Omental fat pad (tissue), 4 donors: Measurements from ENCODE around the gene NRTN. TPM values are rescaled to one million over a fixed set of nuclear protein-coding genes. Genes with fewer than 3 reads are reported as not detected.
A peak's percentile ranks its signal among the peaks of the same experiment; 100 is the strongest.
"Not testable (repeated sequence)": the region's sequence is repeated elsewhere in the genome, so short reads cannot be mapped to it uniquely, and the experiment has no call there.

Experiments
- ATAC-seq: fragments of 150-250 bp; one replicate; pipeline ENCODE4 v1.9.1; 2016; ENCODE audit warnings: mild to moderate bottlenecking, moderate library complexity; ENCODE audit not compliant: low FRiP score
- DNase-seq: peaks from one replicate; pipeline ENCODE4 v3.0.0-alpha.2; 2019; ENCODE audit warnings: low spot score
- CTCF ChIP-seq, 3 donors: fragments of 450-650 bp; IDR thresholded peaks; one replicate each; pipeline ENCODE4 v1.5.1; 2016 to 2017; ENCODE audit warnings: antibody characterized with exemption in 3 of 3, mild to moderate bottlenecking in 3 of 3, moderate library complexity in 2 of 3
- total RNA-seq, 4 donors: library from RNA; depleted of rRNA; stranded (reverse); fragments of >200 nt; gene quantifications; one replicate each; pipeline ENCODE4 v1.1.0, GENCODE V29; 2016

The NRTN gene
- total RNA-seq, 4 donors from 2014 or later = not detected

- DNase-seq (no peak), ATAC-seq (no peak)
- no peak for TF ChIP-seq CTCF (IDR thresholded peaks at IDR 0.05)
These were observed 60.9 kb downstream of the NRTN start for GRCh38 chr19:5865772-5866171.

- ATAC-seq = no peak
- DNase-seq = no peak
- TF ChIP-seq CTCF (IDR thresholded peaks at IDR 0.05) = no peak
These were observed 62.6 kb downstream of the NRTN start for GRCh38 chr19:5867201-5868136.

- TF ChIP-seq CTCF (IDR thresholded peaks at IDR 0.05) = no peak
- ATAC-seq (no peak), DNase-seq (no peak)
These were observed 66.1 kb downstream of the NRTN start for GRCh38 chr19:5870986-5871394.

- DNase-seq = no peak
- ATAC-seq = no peak
- TF ChIP-seq CTCF (IDR thresholded peaks at IDR 0.05) = no peak
These were observed 68.8 kb downstream of the NRTN start for GRCh38 chr19:5873617-5874199.

GRCh38 chr19:5874496-5874895 lies 69.6 kb downstream of the NRTN start:
- not testable (repeated sequence) for DNase-seq, ATAC-seq

GRCh38 chr19:5877427-5877826 lies 72.6 kb downstream of the NRTN start:
- no peak for TF ChIP-seq CTCF (IDR thresholded peaks at IDR 0.05)
- no peak for DNase-seq
- peak; percentile 37 for ATAC-seq

GRCh38 chr19:5877882-5878281 lies 73.0 kb downstream of the NRTN start:
- TF ChIP-seq CTCF (IDR thresholded peaks at IDR 0.05) = no peak
- no peak for ATAC-seq
- DNase-seq = no peak

Other genes with a start within 250 kb of the NRTN start
- 1 to 10 TPM in 3 of 4 donors, not detected in 1; 1.7 to 8.6 (median 1.8) TPM for gene TINCR, start 237.1 kb upstream of the NRTN start, total RNA-seq
- gene SAFB2, start 182.3 kb upstream of the NRTN start, total RNA-seq = 10 to 100 TPM; 32.0 to 77.9 (median 51.1) TPM
- gene SAFB, start 182.0 kb upstream of the NRTN start, total RNA-seq = 100 to 1,000 TPM in 2 of 4 donors, 10 to 100 TPM in 2; 56.7 to 139 (median 86.9) TPM
- 10 to 100 TPM; 24.4 to 54.6 (median 40.5) TPM for gene MICOS13, start 124.6 kb upstream of the NRTN start, total RNA-seq
- gene HSD11B1L, start 124.0 kb upstream of the NRTN start, total RNA-seq = 1 to 10 TPM; 4.3 to 9.5 (median 7.8) TPM
- 100 to 1,000 TPM; 663 to 804 (median 703) TPM for gene RPL36, start 114.8 kb upstream of the NRTN start, total RNA-seq
- gene LONP1, start 84.9 kb upstream of the NRTN start, total RNA-seq = 10 to 100 TPM; 49.8 to 75.9 (median 54.0) TPM
- gene CATSPERD, start 84.4 kb upstream of the NRTN start, total RNA-seq = not detected
- gene PRR22, start 20.3 kb upstream of the NRTN start, total RNA-seq = 1 to 10 TPM in 1 of 4 donors, under 1 TPM in 3; 0.75 to 3.0 (median 0.81) TPM
- gene DUS3L, start 13.9 kb upstream of the NRTN start, total RNA-seq = 100 to 1,000 TPM in 1 of 4 donors, 10 to 100 TPM in 3; 27.4 to 132 (median 30.4) TPM
- gene FUT6, start 34.6 kb downstream of the NRTN start, total RNA-seq = under 1 TPM in 1 of 4 donors, not detected in 3; 0.74 TPM
- not detected for gene FUT3, start 46.4 kb downstream of the NRTN start, total RNA-seq
- gene FUT5, start 65.5 kb downstream of the NRTN start, total RNA-seq = not detected
- gene NDUFA11, start 98.7 kb downstream of the NRTN start, total RNA-seq = 100 to 1,000 TPM; 134 to 234 (median 190) TPM
- gene VMAC, start 99.8 kb downstream of the NRTN start, total RNA-seq = 10 to 100 TPM in 1 of 4 donors, 1 to 10 TPM in 3; 2.0 to 10.4 (median 4.6) TPM
- gene CAPS, start 109.2 kb downstream of the NRTN start, total RNA-seq = 1 to 10 TPM; 2.3 to 9.0 (median 4.6) TPM
- gene RANBP3, start 173.1 kb downstream of the NRTN start, total RNA-seq = 10 to 100 TPM; 43.8 to 60.1 (median 45.9) TPM